Peyer's patch (tissue), 4 donors: ENCODE data around the gene PAX2.

ENCODE experiments used
- POLR2A ChIP-seq, 2 donors: fragments of 450-650 bp; IDR thresholded peaks; one replicate each; pipeline ENCODE4 v1.5.1; 2017; ENCODE audit warnings: antibody characterized with exemption in 2 of 2, mild to moderate bottlenecking in 2 of 2, moderate library complexity in 2 of 2
- TF ChIP-seq, protein P1 (sequence below), 6 experiments: fragments of 450-650 bp in 4 of 6; fragments of 200-600 bp in 2 of 6; sonication (generic) in 1 of 6; IDR thresholded peaks; one replicate each; pipeline ENCODE4 v1.5.1; 2017 to 2019; ENCODE audit warnings: antibody characterized with exemption in 6 of 6, mild to moderate bottlenecking in 3 of 6, moderate library complexity in 1 of 6

GRCh38 chr10:100761191-100761590 is 15.8 kb downstream of the PAX2 start:
- TF ChIP-seq, protein P1, sequence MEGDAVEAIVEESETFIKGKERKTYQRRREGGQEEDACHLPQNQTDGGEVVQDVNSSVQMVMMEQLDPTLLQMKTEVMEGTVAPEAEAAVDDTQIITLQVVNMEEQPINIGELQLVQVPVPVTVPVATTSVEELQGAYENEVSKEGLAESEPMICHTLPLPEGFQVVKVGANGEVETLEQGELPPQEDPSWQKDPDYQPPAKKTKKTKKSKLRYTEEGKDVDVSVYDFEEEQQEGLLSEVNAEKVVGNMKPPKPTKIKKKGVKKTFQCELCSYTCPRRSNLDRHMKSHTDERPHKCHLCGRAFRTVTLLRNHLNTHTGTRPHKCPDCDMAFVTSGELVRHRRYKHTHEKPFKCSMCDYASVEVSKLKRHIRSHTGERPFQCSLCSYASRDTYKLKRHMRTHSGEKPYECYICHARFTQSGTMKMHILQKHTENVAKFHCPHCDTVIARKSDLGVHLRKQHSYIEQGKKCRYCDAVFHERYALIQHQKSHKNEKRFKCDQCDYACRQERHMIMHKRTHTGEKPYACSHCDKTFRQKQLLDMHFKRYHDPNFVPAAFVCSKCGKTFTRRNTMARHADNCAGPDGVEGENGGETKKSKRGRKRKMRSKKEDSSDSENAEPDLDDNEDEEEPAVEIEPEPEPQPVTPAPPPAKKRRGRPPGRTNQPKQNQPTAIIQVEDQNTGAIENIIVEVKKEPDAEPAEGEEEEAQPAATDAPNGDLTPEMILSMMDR (IDR thresholded peaks at IDR 0.05): no peak
- no peak for TF ChIP-seq POLR2A (IDR thresholded peaks at IDR 0.05)
